WTC11 (cell line): ENCODE measurements around the gene TELO2. TPM values are rescaled to one million over a fixed set of nuclear protein-coding genes. Genes with fewer than 3 reads are reported as not detected.

Source experiments
- ATAC-seq: fragments of 200-7000 bp; cut with Tn5 transposase; 2 replicates; pipeline ENCODE4 v1.10.0; 2021; ENCODE audit warnings: mild to moderate bottlenecking, moderate library complexity
- CTCF ChIA-PET: fragments of 300-600 bp; sonication (Branson Sonifier 250); formaldehyde crosslinking; loops from one replicate; lab custom pipeline; 2021; ENCODE audit warnings: antibody characterized with exemption; lab: Charles Lee
- POLR2A ChIA-PET: fragments of 350-600 bp; sonication (Branson Sonifier 250); formaldehyde crosslinking; loops from one replicate; lab custom pipeline; 2021; ENCODE audit warnings: antibody characterized with exemption; lab: Charles Lee
- DNase-seq: peaks from one replicate; pipeline ENCODE4 v3.0.0; 2021; ENCODE audit warnings: low spot score
- H3K27ac Mint-ChIP-seq: 2 replicates; pipeline ENCODE4 v1.8.0; 2021; ENCODE audit warnings: mixed read lengths
- H3K27me3 Mint-ChIP-seq: 2 replicates; pipeline ENCODE4 v1.8.0; 2021; ENCODE audit warnings: low read depth, mild to moderate bottlenecking, moderate library complexity, mixed read lengths
- H3K36me3 Mint-ChIP-seq: 2 replicates; pipeline ENCODE4 v1.8.0; 2021; ENCODE audit warnings: mixed read lengths
- H3K4me1 Mint-ChIP-seq: 2 replicates; pipeline ENCODE4 v1.8.0; 2022; ENCODE audit warnings: mixed read lengths
- H3K4me3 Mint-ChIP-seq: 2 replicates; pipeline ENCODE4 v1.8.0; 2021; ENCODE audit warnings: mild to moderate bottlenecking, moderate library complexity, mixed read lengths
- H3K9me3 Mint-ChIP-seq: 2 replicates; pipeline ENCODE4 v1.8.0; 2021; ENCODE audit warnings: mixed read lengths
- ESRRA ChIP-seq: sonication (generic); formaldehyde crosslinking; IDR thresholded peaks from 2 replicates; pipeline ENCODE4 v1.8.1; 2022; ENCODE audit warnings: mild to moderate bottlenecking, missing genetic modification reagents, borderline replicate concordance
- ETV6 ChIP-seq: sonication (generic); formaldehyde crosslinking; IDR thresholded peaks from 2 replicates; pipeline ENCODE4 v1.8.1; 2022; ENCODE audit warnings: mild to moderate bottlenecking, missing genetic modification reagents
- HMGA2 ChIP-seq: fragments of 250-450 bp; sonication (Bioruptor Pico); IDR thresholded peaks from 2 replicates; pipeline ENCODE4 v1.4.0; 2021; ENCODE audit warnings: mild to moderate bottlenecking, moderate library complexity
- IRF2 ChIP-seq: sonication (generic); formaldehyde crosslinking; IDR thresholded peaks from 2 replicates; pipeline ENCODE4 v1.8.0; 2022; ENCODE audit warnings: low read depth, missing genetic modification reagents, borderline replicate concordance
- JUN ChIP-seq: sonication (generic); formaldehyde crosslinking; IDR thresholded peaks from 2 replicates; pipeline ENCODE4 v1.8.0; 2023; ENCODE audit warnings: mild to moderate bottlenecking, missing genetic modification reagents
- MXD4 ChIP-seq: fragments of 250-450 bp; sonication (Bioruptor Pico); IDR thresholded peaks from 2 replicates; pipeline ENCODE4 v1.8.0; 2021; ENCODE audit warnings: mild to moderate bottlenecking, moderate library complexity, borderline replicate concordance
- NFATC4 ChIP-seq: fragments of 250-450 bp; sonication (Bioruptor Pico); IDR thresholded peaks from 2 replicates; pipeline ENCODE4 v1.9.0; 2021; ENCODE audit warnings: mild to moderate bottlenecking
- NFE2L1 ChIP-seq: sonication (generic); formaldehyde crosslinking; IDR thresholded peaks from 2 replicates; pipeline ENCODE4 v1.8.1; 2023; ENCODE audit warnings: missing genetic modification reagents
- NR1H2 ChIP-seq: sonication (generic); formaldehyde crosslinking; IDR thresholded peaks from 2 replicates; pipeline ENCODE4 v1.9.0; 2021; ENCODE audit warnings: mild to moderate bottlenecking, moderate library complexity, missing genetic modification reagents
- OVOL2 ChIP-seq: fragments of 250-450 bp; sonication (Bioruptor Pico); IDR thresholded peaks from 2 replicates; pipeline ENCODE4 v1.9.0; 2021; ENCODE audit warnings: mild to moderate bottlenecking, borderline replicate concordance
- PRRX2 ChIP-seq: fragments of 250-450 bp; sonication (Bioruptor Pico); IDR thresholded peaks from 2 replicates; pipeline ENCODE4 v1.8.0; 2021; ENCODE audit warnings: mild to moderate bottlenecking
- RORB ChIP-seq: fragments of 250-450 bp; sonication (Bioruptor Pico); IDR thresholded peaks from 2 replicates; pipeline ENCODE4 v1.9.0; 2021; ENCODE audit warnings: mild to moderate bottlenecking
- SMAD3 ChIP-seq: sonication (generic); formaldehyde crosslinking; IDR thresholded peaks from 2 replicates; pipeline ENCODE4 v1.8.0; 2022; ENCODE audit warnings: missing genetic modification reagents, mild to moderate bottlenecking, borderline replicate concordance
- TCF7 ChIP-seq: sonication (generic); formaldehyde crosslinking; IDR thresholded peaks from 2 replicates; pipeline ENCODE4 v1.8.0; 2022; ENCODE audit warnings: mild to moderate bottlenecking, low read depth, missing genetic modification reagents, moderate library complexity
- ZBTB21 ChIP-seq: sonication (generic); formaldehyde crosslinking; IDR thresholded peaks from 2 replicates; pipeline ENCODE4 v1.8.1; 2023; ENCODE audit warnings: mild to moderate bottlenecking, missing genetic modification reagents, borderline replicate concordance
- ZNF423 ChIP-seq: fragments of 250-450 bp; sonication (Bioruptor Pico); IDR thresholded peaks from 2 replicates; pipeline ENCODE4 v2.1.2; 2022; ENCODE audit warnings: mild to moderate bottlenecking, moderate library complexity
- total RNA-seq: library from RNA; stranded (reverse); gene quantifications from 3 replicates; pipeline ENCODE4 v1.2.3, GENCODE V29; 2021
- TF ChIP-seq, protein P1 (sequence below): sonication (generic); formaldehyde crosslinking; IDR thresholded peaks from 2 replicates; pipeline ENCODE4 v1.8.1; 2023; ENCODE audit warnings: mild to moderate bottlenecking, missing genetic modification reagents
- TF ChIP-seq, protein P2 (sequence below): fragments of 250-450 bp; sonication (Bioruptor Pico); IDR thresholded peaks from 2 replicates; pipeline ENCODE4 v1.8.0; 2021; ENCODE audit warnings: mild to moderate bottlenecking
- TF ChIP-seq, protein P3 (sequence below): sonication (generic); formaldehyde crosslinking; IDR thresholded peaks from 2 replicates; pipeline ENCODE4 v1.8.1; 2023; ENCODE audit warnings: mild to moderate bottlenecking, missing genetic modification reagents, borderline replicate concordance
- TF ChIP-seq, protein P4 (sequence below): sonication (generic); formaldehyde crosslinking; IDR thresholded peaks from 2 replicates; pipeline ENCODE4 v1.8.1; 2023; ENCODE audit warnings: mild to moderate bottlenecking, missing genetic modification reagents
- TF ChIP-seq, protein P5 (sequence below): fragments of 250-450 bp; sonication (Bioruptor Pico); IDR thresholded peaks from 2 replicates; pipeline ENCODE4 v2.1.2; 2022; ENCODE audit warnings: mild to moderate bottlenecking, moderate library complexity
- TF ChIP-seq, protein P6 (sequence below): sonication (generic); formaldehyde crosslinking; conservative IDR thresholded peaks from 2 replicates; pipeline ENCODE4 v1.8.1; 2022; ENCODE audit warnings: mild to moderate bottlenecking, missing genetic modification reagents
- TF ChIP-seq, protein P7 (sequence below): sonication (generic); formaldehyde crosslinking; IDR thresholded peaks from 2 replicates; pipeline ENCODE4 v1.8.1; 2022; ENCODE audit warnings: missing genetic modification reagents, borderline replicate concordance

Gene TELO2
- total RNA-seq, 1 experiment from 2014 or later: 86.7 TPM

DNA sequence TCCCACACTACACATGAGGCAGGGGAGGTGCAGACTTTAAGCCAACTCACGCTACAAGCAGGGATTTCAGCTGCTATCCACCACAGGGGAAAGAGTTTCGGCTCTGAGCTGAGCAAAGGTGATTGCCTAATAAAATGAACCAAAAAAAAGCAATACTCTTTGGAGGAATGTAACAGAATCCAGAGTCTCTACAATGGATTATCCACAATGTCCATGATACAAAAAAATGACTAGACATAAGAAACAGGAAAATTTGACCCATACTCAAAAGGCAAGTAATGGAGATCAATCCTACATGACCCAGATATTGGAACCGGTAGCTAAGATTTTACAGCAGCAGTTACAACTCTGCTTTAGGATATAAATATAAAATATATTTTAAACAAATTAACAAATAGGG lies 21.3 kb downstream of the TELO2 start:
- POLR2A ChIA-PET: no interaction called here
- no peak for TF ChIP-seq ETV6 (CRISPR knock-in tag)
- no peak for TF ChIP-seq IRF2 (CRISPR knock-in tag)
- no peak for TF ChIP-seq PRRX2 (CRISPR knock-in tag)
- no peak for TF ChIP-seq NFATC4 (CRISPR knock-in tag)
- TF ChIP-seq, protein P1, sequence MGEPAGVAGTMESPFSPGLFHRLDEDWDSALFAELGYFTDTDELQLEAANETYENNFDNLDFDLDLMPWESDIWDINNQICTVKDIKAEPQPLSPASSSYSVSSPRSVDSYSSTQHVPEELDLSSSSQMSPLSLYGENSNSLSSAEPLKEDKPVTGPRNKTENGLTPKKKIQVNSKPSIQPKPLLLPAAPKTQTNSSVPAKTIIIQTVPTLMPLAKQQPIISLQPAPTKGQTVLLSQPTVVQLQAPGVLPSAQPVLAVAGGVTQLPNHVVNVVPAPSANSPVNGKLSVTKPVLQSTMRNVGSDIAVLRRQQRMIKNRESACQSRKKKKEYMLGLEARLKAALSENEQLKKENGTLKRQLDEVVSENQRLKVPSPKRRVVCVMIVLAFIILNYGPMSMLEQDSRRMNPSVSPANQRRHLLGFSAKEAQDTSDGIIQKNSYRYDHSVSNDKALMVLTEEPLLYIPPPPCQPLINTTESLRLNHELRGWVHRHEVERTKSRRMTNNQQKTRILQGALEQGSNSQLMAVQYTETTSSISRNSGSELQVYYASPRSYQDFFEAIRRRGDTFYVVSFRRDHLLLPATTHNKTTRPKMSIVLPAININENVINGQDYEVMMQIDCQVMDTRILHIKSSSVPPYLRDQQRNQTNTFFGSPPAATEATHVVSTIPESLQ: no peak
- no peak for TF ChIP-seq ESRRA (CRISPR knock-in tag)
- no peak for TF ChIP-seq NFE2L1 (CRISPR knock-in tag)
- no peak for TF ChIP-seq JUN (CRISPR knock-in tag)
- no peak for TF ChIP-seq ZNF423 (CRISPR knock-in tag)
- TF ChIP-seq, protein P2, sequence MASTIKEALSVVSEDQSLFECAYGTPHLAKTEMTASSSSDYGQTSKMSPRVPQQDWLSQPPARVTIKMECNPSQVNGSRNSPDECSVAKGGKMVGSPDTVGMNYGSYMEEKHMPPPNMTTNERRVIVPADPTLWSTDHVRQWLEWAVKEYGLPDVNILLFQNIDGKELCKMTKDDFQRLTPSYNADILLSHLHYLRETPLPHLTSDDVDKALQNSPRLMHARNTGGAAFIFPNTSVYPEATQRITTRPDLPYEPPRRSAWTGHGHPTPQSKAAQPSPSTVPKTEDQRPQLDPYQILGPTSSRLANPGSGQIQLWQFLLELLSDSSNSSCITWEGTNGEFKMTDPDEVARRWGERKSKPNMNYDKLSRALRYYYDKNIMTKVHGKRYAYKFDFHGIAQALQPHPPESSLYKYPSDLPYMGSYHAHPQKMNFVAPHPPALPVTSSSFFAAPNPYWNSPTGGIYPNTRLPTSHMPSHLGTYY: no peak
- TF ChIP-seq TCF7 (CRISPR knock-in tag): no peak
- TF ChIP-seq NR1H2 (CRISPR knock-in tag): no peak
- TF ChIP-seq, protein P3, sequence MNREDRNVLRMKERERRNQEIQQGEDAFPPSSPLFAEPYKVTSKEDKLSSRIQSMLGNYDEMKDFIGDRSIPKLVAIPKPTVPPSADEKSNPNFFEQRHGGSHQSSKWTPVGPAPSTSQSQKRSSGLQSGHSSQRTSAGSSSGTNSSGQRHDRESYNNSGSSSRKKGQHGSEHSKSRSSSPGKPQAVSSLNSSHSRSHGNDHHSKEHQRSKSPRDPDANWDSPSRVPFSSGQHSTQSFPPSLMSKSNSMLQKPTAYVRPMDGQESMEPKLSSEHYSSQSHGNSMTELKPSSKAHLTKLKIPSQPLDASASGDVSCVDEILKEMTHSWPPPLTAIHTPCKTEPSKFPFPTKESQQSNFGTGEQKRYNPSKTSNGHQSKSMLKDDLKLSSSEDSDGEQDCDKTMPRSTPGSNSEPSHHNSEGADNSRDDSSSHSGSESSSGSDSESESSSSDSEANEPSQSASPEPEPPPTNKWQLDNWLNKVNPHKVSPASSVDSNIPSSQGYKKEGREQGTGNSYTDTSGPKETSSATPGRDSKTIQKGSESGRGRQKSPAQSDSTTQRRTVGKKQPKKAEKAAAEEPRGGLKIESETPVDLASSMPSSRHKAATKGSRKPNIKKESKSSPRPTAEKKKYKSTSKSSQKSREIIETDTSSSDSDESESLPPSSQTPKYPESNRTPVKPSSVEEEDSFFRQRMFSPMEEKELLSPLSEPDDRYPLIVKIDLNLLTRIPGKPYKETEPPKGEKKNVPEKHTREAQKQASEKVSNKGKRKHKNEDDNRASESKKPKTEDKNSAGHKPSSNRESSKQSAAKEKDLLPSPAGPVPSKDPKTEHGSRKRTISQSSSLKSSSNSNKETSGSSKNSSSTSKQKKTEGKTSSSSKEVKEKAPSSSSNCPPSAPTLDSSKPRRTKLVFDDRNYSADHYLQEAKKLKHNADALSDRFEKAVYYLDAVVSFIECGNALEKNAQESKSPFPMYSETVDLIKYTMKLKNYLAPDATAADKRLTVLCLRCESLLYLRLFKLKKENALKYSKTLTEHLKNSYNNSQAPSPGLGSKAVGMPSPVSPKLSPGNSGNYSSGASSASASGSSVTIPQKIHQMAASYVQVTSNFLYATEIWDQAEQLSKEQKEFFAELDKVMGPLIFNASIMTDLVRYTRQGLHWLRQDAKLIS (CRISPR knock-in tag): no peak
- TF ChIP-seq OVOL2 (CRISPR knock-in tag): no peak
- TF ChIP-seq, protein P4, sequence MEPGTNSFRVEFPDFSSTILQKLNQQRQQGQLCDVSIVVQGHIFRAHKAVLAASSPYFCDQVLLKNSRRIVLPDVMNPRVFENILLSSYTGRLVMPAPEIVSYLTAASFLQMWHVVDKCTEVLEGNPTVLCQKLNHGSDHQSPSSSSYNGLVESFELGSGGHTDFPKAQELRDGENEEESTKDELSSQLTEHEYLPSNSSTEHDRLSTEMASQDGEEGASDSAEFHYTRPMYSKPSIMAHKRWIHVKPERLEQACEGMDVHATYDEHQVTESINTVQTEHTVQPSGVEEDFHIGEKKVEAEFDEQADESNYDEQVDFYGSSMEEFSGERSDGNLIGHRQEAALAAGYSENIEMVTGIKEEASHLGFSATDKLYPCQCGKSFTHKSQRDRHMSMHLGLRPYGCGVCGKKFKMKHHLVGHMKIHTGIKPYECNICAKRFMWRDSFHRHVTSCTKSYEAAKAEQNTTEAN (CRISPR knock-in tag): no peak
- no peak for TF ChIP-seq HMGA2 (CRISPR knock-in tag)
- TF ChIP-seq MXD4 (CRISPR knock-in tag): no peak
- TF ChIP-seq RORB (CRISPR knock-in tag): no peak
- no peaks in the 10 kb centered on the region; the same call in 1 of the 2 replicates for H3K27me3 Mint-ChIP-seq
- peaks cover 18% of the 10 kb centered on the region for H3K36me3 Mint-ChIP-seq
- no peak overlapping the region for H3K4me3 Mint-ChIP-seq
- ATAC-seq (no peak), DNase-seq (no peak)
- no peak overlapping the region for H3K27ac Mint-ChIP-seq
- peaks cover 15% of the 10 kb centered on the region for H3K9me3 Mint-ChIP-seq
- CTCF ChIA-PET: no interaction called here
- H3K4me1 Mint-ChIP-seq: no peaks in the 10 kb centered on the region

DNA sequence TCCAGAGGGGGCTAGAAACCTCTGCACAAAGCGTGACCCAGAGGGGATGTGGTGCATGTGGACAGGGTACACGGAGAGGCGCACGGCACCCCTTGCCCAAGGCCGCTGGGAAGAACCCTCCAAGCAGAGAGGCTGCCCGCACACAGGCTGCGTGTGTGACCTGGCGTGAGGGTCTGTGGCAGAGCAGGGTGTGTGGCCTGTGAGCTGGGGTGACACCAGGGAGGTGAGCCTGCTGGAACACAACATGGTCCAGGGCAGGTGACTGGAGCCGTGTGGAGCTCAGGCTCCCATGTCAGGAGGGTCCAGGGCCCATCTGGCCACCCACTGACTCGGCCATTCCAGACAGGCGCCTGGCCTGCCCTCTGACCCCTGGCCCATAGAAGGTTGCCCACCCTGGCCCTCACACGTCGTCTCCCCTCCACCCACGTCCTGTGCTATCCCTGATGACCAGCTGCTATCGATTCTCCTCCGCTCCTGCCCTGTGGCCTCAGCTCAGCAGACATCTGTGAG lies 25.5 kb downstream of the TELO2 start:
- DNase-seq (no peak), ATAC-seq (no peak)
- H3K27ac Mint-ChIP-seq: no peak overlapping the region
- H3K27me3 Mint-ChIP-seq: no peaks in the 10 kb centered on the region; the same call in 1 of the 2 replicates
- H3K36me3 Mint-ChIP-seq: peaks cover 9% of the 10 kb centered on the region
- H3K4me1 Mint-ChIP-seq: no peaks in the 10 kb centered on the region
- POLR2A ChIA-PET: no interaction called here
- peaks cover 15% of the 10 kb centered on the region for H3K9me3 Mint-ChIP-seq
- H3K4me3 Mint-ChIP-seq: no peak overlapping the region
- CTCF ChIA-PET: no interaction called here
- TF ChIP-seq SMAD3 (CRISPR knock-in tag): no peak
- TF ChIP-seq RORB (CRISPR knock-in tag): no peak
- TF ChIP-seq, protein P5, sequence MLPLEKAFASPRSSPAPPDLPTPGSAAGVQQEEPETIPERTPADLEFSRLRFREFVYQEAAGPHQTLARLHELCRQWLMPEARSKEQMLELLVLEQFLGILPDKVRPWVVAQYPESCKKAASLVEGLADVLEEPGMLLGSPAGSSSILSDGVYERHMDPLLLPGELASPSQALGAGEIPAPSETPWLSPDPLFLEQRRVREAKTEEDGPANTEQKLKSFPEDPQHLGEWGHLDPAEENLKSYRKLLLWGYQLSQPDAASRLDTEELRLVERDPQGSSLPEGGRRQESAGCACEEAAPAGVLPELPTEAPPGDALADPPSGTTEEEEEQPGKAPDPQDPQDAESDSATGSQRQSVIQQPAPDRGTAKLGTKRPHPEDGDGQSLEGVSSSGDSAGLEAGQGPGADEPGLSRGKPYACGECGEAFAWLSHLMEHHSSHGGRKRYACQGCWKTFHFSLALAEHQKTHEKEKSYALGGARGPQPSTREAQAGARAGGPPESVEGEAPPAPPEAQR: no peak
- TF ChIP-seq, protein P6, sequence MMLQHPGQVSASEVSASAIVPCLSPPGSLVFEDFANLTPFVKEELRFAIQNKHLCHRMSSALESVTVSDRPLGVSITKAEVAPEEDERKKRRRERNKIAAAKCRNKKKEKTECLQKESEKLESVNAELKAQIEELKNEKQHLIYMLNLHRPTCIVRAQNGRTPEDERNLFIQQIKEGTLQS (CRISPR knock-in tag): no peak
- TF ChIP-seq, protein P7, sequence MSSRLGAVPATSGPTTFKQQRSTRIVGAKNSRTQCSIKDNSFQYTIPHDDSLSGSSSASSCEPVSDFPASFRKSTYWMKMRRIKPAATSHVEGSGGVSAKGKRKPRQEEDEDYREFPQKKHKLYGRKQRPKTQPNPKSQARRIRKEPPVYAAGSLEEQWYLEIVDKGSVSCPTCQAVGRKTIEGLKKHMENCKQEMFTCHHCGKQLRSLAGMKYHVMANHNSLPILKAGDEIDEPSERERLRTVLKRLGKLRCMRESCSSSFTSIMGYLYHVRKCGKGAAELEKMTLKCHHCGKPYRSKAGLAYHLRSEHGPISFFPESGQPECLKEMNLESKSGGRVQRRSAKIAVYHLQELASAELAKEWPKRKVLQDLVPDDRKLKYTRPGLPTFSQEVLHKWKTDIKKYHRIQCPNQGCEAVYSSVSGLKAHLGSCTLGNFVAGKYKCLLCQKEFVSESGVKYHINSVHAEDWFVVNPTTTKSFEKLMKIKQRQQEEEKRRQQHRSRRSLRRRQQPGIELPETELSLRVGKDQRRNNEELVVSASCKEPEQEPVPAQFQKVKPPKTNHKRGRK (CRISPR knock-in tag): no peak
- TF ChIP-seq PRRX2 (CRISPR knock-in tag): no peak
- TF ChIP-seq NFE2L1 (CRISPR knock-in tag): no peak
- TF ChIP-seq ZBTB21 (CRISPR knock-in tag): no peak
